ENCODE measurements around the gene ZNRF2.

ZNRF2 gene

GRCh38 chr7:30367561-30367960 is 83.2 kb downstream of the ZNRF2 start:
- no peak overlapping the region for H2AFZ ChIP-seq (ENCODE audit: low read length)
- H2BK15ac ChIP-seq (ENCODE audit: low read length), result no peak overlapping the region
- no peak overlapping the region for H2AK5ac ChIP-seq (ENCODE audit: low read depth, low read length)
- no peak overlapping the region for H3K14ac ChIP-seq (ENCODE audit: low read length)
- no peaks in the 10 kb centered on the region for H3K4me1 ChIP-seq (ENCODE audit: control insufficient read depth in 2 of 2, insufficient read depth in 1 of 2, low read depth in 1 of 2, low read length in 2 of 2)
- no peaks in the 10 kb centered on the region for H3K9me3 ChIP-seq (replicated peaks in 1 of 2; ENCODE audit: control insufficient read depth in 2 of 2, insufficient read depth in 1 of 2, low read depth in 1 of 2, low read length in 2 of 2)
- H3K18ac ChIP-seq (ENCODE audit: low read length), result no peak overlapping the region
- no peak overlapping the region for H3K4me2 ChIP-seq (ENCODE audit: insufficient read depth, low read length, poor library complexity, severe bottlenecking)
- no peak overlapping the region for H3K27ac ChIP-seq (replicated peaks; ENCODE audit: low read length)
- H3K23ac ChIP-seq (ENCODE audit: low read depth, low read length, poor library complexity), result no peak overlapping the region
- H3K4ac ChIP-seq (ENCODE audit: low read length), result no peak overlapping the region
- no peak overlapping the region for H3K4me3 ChIP-seq (ENCODE audit: low read length in 2 of 2)
- H2BK5ac ChIP-seq (ENCODE audit: low read length), result no peak overlapping the region
- H2BK120ac ChIP-seq (ENCODE audit: low read depth, low read length), result no peak overlapping the region
- no peak overlapping the region for H4K91ac ChIP-seq (ENCODE audit: low read depth, low read length, poor library complexity)
- no peaks in the 10 kb centered on the region for H3K79me1 ChIP-seq (ENCODE audit: low read depth, low read length)
- WGBS, 2 donors (ENCODE audit: extremely low coverage in 2 of 2, insufficient read length in 2 of 2, insufficient replicate concordance in 1 of 2), result no CpG with 5 or more reads among the region's 2 CpGs
- no peaks in the 10 kb centered on the region for H3K27me3 ChIP-seq (ENCODE audit: control insufficient read depth in 3 of 3, insufficient read depth in 3 of 3, low read depth in 1 of 3, low read length in 3 of 3)
- H3K9ac ChIP-seq (ENCODE audit: low read depth, low read length, poor library complexity), result no peak overlapping the region
- H2BK12ac ChIP-seq (ENCODE audit: low read length), result no peak overlapping the region
- no peak overlapping the region for H4K8ac ChIP-seq (ENCODE audit: low read depth, low read length)
- H3K36me3 ChIP-seq (replicated peaks in 1 of 2; ENCODE audit: control insufficient read depth in 2 of 2, insufficient read depth in 2 of 2, low read length in 2 of 2), result peaks cover 0 to 7% of the 10 kb centered on the region in 2 donors
- no peak for DNase-seq (ENCODE audit: low spot score)

GRCh38 chr7:30369879-30370278 is 85.5 kb downstream of the ZNRF2 start:
- DNase-seq (ENCODE audit: low spot score), result no peak
- H4K91ac ChIP-seq (ENCODE audit: low read depth, low read length, poor library complexity), result no peak overlapping the region

GRCh38 chr7:30371321-30371720 is 86.9 kb downstream of the ZNRF2 start:
- no peaks in the 10 kb centered on the region for H3K4me1 ChIP-seq (ENCODE audit: control insufficient read depth in 2 of 2, insufficient read depth in 1 of 2, low read depth in 1 of 2, low read length in 2 of 2)
- no peak for DNase-seq (ENCODE audit: low spot score)
- H3K4me2 ChIP-seq (ENCODE audit: insufficient read depth, low read length, poor library complexity, severe bottlenecking), result no peak overlapping the region

More at GRCh38 chr7:30369879-30370278, 85.5 kb downstream of the ZNRF2 start:
- no peak overlapping the region for H2BK120ac ChIP-seq (ENCODE audit: low read depth, low read length)
- H3K4ac ChIP-seq (ENCODE audit: low read length), result no peak overlapping the region
- no peak overlapping the region for H3K23ac ChIP-seq (ENCODE audit: low read depth, low read length, poor library complexity)
- H2AFZ ChIP-seq (ENCODE audit: low read length), result no peak overlapping the region
- peaks cover 0 to 7% of the 10 kb centered on the region in 2 donors for H3K36me3 ChIP-seq (replicated peaks in 1 of 2; ENCODE audit: control insufficient read depth in 2 of 2, insufficient read depth in 2 of 2, low read length in 2 of 2)
- H2BK5ac ChIP-seq (ENCODE audit: low read length), result no peak overlapping the region
- no peaks in the 10 kb centered on the region for H3K27me3 ChIP-seq (ENCODE audit: control insufficient read depth in 3 of 3, insufficient read depth in 3 of 3, low read depth in 1 of 3, low read length in 3 of 3)
- H3K4me3 ChIP-seq (ENCODE audit: low read length in 2 of 2), result no peak overlapping the region
- no peaks in the 10 kb centered on the region for H3K79me1 ChIP-seq (ENCODE audit: low read depth, low read length)
- no peak overlapping the region for H3K4me2 ChIP-seq (ENCODE audit: insufficient read depth, low read length, poor library complexity, severe bottlenecking)
- H3K4me1 ChIP-seq (ENCODE audit: control insufficient read depth in 2 of 2, insufficient read depth in 1 of 2, low read depth in 1 of 2, low read length in 2 of 2), result no peaks in the 10 kb centered on the region
- no peak overlapping the region for H3K14ac ChIP-seq (ENCODE audit: low read length)
- H3K27ac ChIP-seq (replicated peaks; ENCODE audit: low read length), result no peak overlapping the region
- no peak overlapping the region for H2BK12ac ChIP-seq (ENCODE audit: low read length)
- H3K9me3 ChIP-seq (replicated peaks in 1 of 2; ENCODE audit: control insufficient read depth in 2 of 2, insufficient read depth in 1 of 2, low read depth in 1 of 2, low read length in 2 of 2), result no peaks in the 10 kb centered on the region
- no peak overlapping the region for H4K8ac ChIP-seq (ENCODE audit: low read depth, low read length)
- H2AK5ac ChIP-seq (ENCODE audit: low read depth, low read length), result no peak overlapping the region
- no peak overlapping the region for H2BK15ac ChIP-seq (ENCODE audit: low read length)
- no peak overlapping the region for H3K9ac ChIP-seq (ENCODE audit: low read depth, low read length, poor library complexity)
- H3K18ac ChIP-seq (ENCODE audit: low read length), result no peak overlapping the region

GRCh38 chr7:30378275-30378674 is 93.9 kb downstream of the ZNRF2 start:
- H3K79me1 ChIP-seq (ENCODE audit: low read depth, low read length), result no peaks in the 10 kb centered on the region
- no peak overlapping the region for H3K4me2 ChIP-seq (ENCODE audit: insufficient read depth, low read length, poor library complexity, severe bottlenecking)
- H3K9me3 ChIP-seq (replicated peaks in 1 of 2; ENCODE audit: control insufficient read depth in 2 of 2, insufficient read depth in 1 of 2, low read depth in 1 of 2, low read length in 2 of 2), result peaks cover 0 to 2% of the 10 kb centered on the region in 2 donors
- no peak overlapping the region for H2BK12ac ChIP-seq (ENCODE audit: low read length)
- no peak overlapping the region for H3K18ac ChIP-seq (ENCODE audit: low read length)
- H2AK5ac ChIP-seq (ENCODE audit: low read depth, low read length), result no peak overlapping the region
- no peaks in the 10 kb centered on the region for H3K36me3 ChIP-seq (replicated peaks in 1 of 2; ENCODE audit: control insufficient read depth in 2 of 2, insufficient read depth in 2 of 2, low read length in 2 of 2)
- H3K9ac ChIP-seq (ENCODE audit: low read depth, low read length, poor library complexity), result no peak overlapping the region
- no peak overlapping the region for H2BK15ac ChIP-seq (ENCODE audit: low read length)
- no peak overlapping the region for H3K4ac ChIP-seq (ENCODE audit: low read length)
- H3K27me3 ChIP-seq (ENCODE audit: control insufficient read depth in 3 of 3, insufficient read depth in 3 of 3, low read depth in 1 of 3, low read length in 3 of 3), result no peaks in the 10 kb centered on the region
- no peak overlapping the region for H3K27ac ChIP-seq (replicated peaks; ENCODE audit: low read length)
- no peak overlapping the region for H2BK5ac ChIP-seq (ENCODE audit: low read length)
- H2AFZ ChIP-seq (ENCODE audit: low read length), result no peak overlapping the region
- H4K91ac ChIP-seq (ENCODE audit: low read depth, low read length, poor library complexity), result no peak overlapping the region
- H3K4me1 ChIP-seq (ENCODE audit: control insufficient read depth in 2 of 2, insufficient read depth in 1 of 2, low read depth in 1 of 2, low read length in 2 of 2), result no peaks in the 10 kb centered on the region
- no peak for DNase-seq (ENCODE audit: low spot score)
- H3K4me3 ChIP-seq (ENCODE audit: low read length in 2 of 2), result no peak overlapping the region
- no peak overlapping the region for H2BK120ac ChIP-seq (ENCODE audit: low read depth, low read length)
- no peak overlapping the region for H4K8ac ChIP-seq (ENCODE audit: low read depth, low read length)
- no peak overlapping the region for H3K14ac ChIP-seq (ENCODE audit: low read length)
- no peak overlapping the region for H3K23ac ChIP-seq (ENCODE audit: low read depth, low read length, poor library complexity)
- WGBS, 2 donors (ENCODE audit: extremely low coverage in 2 of 2, insufficient read length in 2 of 2, insufficient replicate concordance in 1 of 2), result no CpG with 5 or more reads among the region's 1 CpG

More at GRCh38 chr7:30371321-30371720, 86.9 kb downstream of the ZNRF2 start:
- no peak overlapping the region for H3K23ac ChIP-seq (ENCODE audit: low read depth, low read length, poor library complexity)
- WGBS, 2 donors (ENCODE audit: extremely low coverage in 2 of 2, insufficient read length in 2 of 2, insufficient replicate concordance in 1 of 2), result no CpG with 5 or more reads among the region's 5 CpGs
- no peak overlapping the region for H2AK5ac ChIP-seq (ENCODE audit: low read depth, low read length)
- no peak overlapping the region for H3K18ac ChIP-seq (ENCODE audit: low read length)
- no peaks in the 10 kb centered on the region for H3K9me3 ChIP-seq (replicated peaks in 1 of 2; ENCODE audit: control insufficient read depth in 2 of 2, insufficient read depth in 1 of 2, low read depth in 1 of 2, low read length in 2 of 2)
- H3K79me1 ChIP-seq (ENCODE audit: low read depth, low read length), result no peaks in the 10 kb centered on the region
- no peak overlapping the region for H2BK120ac ChIP-seq (ENCODE audit: low read depth, low read length)
- no peak overlapping the region for H3K4ac ChIP-seq (ENCODE audit: low read length)
- H2BK5ac ChIP-seq (ENCODE audit: low read length), result no peak overlapping the region
- no peak overlapping the region for H4K91ac ChIP-seq (ENCODE audit: low read depth, low read length, poor library complexity)
- H2BK12ac ChIP-seq (ENCODE audit: low read length), result no peak overlapping the region
- H3K36me3 ChIP-seq (replicated peaks in 1 of 2; ENCODE audit: control insufficient read depth in 2 of 2, insufficient read depth in 2 of 2, low read length in 2 of 2), result peaks cover 0 to 7% of the 10 kb centered on the region in 2 donors
- H3K27ac ChIP-seq (replicated peaks; ENCODE audit: low read length), result no peak overlapping the region
- no peak overlapping the region for H2BK15ac ChIP-seq (ENCODE audit: low read length)
- no peak overlapping the region for H4K8ac ChIP-seq (ENCODE audit: low read depth, low read length)
- H3K9ac ChIP-seq (ENCODE audit: low read depth, low read length, poor library complexity), result no peak overlapping the region
- no peaks in the 10 kb centered on the region for H3K27me3 ChIP-seq (ENCODE audit: control insufficient read depth in 3 of 3, insufficient read depth in 3 of 3, low read depth in 1 of 3, low read length in 3 of 3)
- H2AFZ ChIP-seq (ENCODE audit: low read length), result no peak overlapping the region
- H3K4me3 ChIP-seq (ENCODE audit: low read length in 2 of 2), result no peak overlapping the region
- no peak overlapping the region for H3K14ac ChIP-seq (ENCODE audit: low read length)
